ENCODE results near the gene HOXA10.

Gene HOXA10

DNA sequence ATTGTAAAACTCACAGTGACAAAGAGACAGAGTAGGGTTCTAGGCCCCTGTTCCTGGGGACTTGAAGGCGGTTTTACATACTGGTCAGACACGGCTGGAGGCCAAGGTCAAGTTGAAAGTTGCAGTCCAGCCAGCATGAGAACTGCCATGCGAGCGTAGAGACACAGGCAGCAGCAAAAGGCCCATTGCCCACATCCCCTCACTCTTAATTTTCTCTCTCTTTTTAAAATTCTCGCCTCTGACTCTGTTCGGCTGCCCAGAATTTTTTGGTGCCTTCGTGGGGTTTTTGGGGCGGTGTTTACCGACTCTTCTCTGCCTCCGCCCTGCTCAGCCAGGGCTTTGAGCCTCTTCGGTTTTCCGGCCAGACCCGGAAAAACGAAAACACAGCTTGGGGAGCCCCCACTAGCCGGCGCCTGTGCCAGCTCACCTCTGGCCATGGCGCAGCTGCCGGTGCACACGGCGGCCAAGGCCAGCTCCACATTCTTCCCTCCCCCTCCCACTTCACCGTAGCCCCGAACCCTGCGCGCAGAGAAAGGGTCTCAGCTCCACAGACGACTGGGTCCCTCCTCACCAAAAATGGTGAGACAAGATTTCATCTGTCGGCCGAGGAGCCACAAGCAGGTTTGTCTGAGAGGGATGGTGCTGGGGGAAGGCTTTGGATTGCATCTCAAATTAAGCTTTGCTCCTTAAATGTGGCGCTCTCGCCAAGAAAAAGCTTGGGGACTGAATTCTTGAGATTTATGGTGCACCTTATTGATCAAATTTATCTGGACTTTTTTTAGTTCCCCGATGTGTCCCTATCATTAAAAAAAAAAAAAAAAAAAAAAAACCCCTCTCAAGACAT is 28.1 kb upstream of the HOXA10 start:
- Histone ChIP-seq H3K4me3 (replicated peaks; ENCODE audit: low read depth, low read length) (no peak overlapping the region), H3K36me3 (ENCODE audit: control insufficient read depth, insufficient read depth, low read length) (no peaks in the 10 kb centered on the region), H3K27me3 (replicated peaks; ENCODE audit: control insufficient read depth, insufficient read depth, low read length) (peaks cover 11% of the 10 kb centered on the region)
- TF ChIP-seq, protein P1, sequence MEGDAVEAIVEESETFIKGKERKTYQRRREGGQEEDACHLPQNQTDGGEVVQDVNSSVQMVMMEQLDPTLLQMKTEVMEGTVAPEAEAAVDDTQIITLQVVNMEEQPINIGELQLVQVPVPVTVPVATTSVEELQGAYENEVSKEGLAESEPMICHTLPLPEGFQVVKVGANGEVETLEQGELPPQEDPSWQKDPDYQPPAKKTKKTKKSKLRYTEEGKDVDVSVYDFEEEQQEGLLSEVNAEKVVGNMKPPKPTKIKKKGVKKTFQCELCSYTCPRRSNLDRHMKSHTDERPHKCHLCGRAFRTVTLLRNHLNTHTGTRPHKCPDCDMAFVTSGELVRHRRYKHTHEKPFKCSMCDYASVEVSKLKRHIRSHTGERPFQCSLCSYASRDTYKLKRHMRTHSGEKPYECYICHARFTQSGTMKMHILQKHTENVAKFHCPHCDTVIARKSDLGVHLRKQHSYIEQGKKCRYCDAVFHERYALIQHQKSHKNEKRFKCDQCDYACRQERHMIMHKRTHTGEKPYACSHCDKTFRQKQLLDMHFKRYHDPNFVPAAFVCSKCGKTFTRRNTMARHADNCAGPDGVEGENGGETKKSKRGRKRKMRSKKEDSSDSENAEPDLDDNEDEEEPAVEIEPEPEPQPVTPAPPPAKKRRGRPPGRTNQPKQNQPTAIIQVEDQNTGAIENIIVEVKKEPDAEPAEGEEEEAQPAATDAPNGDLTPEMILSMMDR (IDR thresholded peaks at IDR 0.05; ENCODE audit: insufficient read depth, low read length, poor library complexity, severe bottlenecking) = no peak
- no peak for DNase-seq (ENCODE audit: extremely low read depth, insufficient read length)

- peaks cover 11% of the 10 kb centered on the region for H3K27me3 ChIP-seq (replicated peaks; ENCODE audit: control insufficient read depth, insufficient read depth, low read length)
- no peak for DNase-seq (ENCODE audit: extremely low read depth, insufficient read length)
- H3K36me3 ChIP-seq (ENCODE audit: control insufficient read depth, insufficient read depth, low read length) = no peaks in the 10 kb centered on the region
- TF ChIP-seq, protein P1 (IDR thresholded peaks at IDR 0.05; ENCODE audit: insufficient read depth, low read length, poor library complexity, severe bottlenecking) = no peak
- H3K4me3 ChIP-seq (replicated peaks; ENCODE audit: low read depth, low read length) = no peak overlapping the region
These were observed 27.5 kb upstream of the HOXA10 start for GRCh38 chr7:27201580-27202017.

DNA sequence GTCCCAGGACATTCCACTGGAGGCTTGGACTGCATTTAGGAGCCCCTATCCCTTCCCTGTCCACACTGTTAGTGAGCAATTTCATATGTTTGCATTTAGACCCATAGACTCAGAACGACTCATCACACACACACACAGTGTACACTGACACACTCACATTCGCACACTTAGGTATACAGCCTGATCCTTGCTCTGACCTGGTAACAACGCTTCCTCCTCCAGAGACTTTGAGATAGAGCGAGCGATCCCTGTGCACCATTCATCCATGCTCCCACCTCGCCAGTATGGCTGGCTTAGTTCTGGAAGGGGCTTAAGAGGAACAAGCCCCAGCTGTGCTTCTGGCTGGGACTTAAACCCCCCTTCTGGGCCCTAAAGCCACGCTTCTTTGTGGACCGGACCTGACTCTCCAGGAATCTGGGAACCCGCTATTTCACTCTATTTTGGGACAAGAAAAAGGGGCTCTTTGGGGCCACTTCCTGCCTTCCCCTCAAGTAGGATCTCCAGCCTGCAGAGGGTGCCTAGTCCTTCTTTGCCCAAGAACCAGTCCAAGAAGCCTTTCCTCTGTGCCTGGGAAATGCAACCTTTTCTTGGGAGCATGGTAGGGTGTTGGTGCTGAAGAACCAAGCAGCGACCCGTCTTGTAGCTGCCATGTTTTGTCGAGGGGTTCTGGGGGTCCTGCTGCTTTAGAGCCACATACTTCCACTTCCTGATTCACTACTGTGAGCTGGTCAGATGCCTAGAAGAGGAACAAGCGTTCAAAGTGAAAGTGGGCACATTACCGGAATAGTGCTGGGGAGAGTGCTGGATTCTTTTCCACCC is 26.9 kb upstream of the HOXA10 start:
- peaks cover 11% of the 10 kb centered on the region for H3K27me3 ChIP-seq (replicated peaks; ENCODE audit: control insufficient read depth, insufficient read depth, low read length)
- DNase-seq (ENCODE audit: extremely low read depth, insufficient read length) = no peak
- TF ChIP-seq, protein P1 (IDR thresholded peaks at IDR 0.05; ENCODE audit: insufficient read depth, low read length, poor library complexity, severe bottlenecking) = no peak
- no peaks in the 10 kb centered on the region for H3K36me3 ChIP-seq (ENCODE audit: control insufficient read depth, insufficient read depth, low read length)
- no peak overlapping the region for H3K4me3 ChIP-seq (replicated peaks; ENCODE audit: low read depth, low read length)

GRCh38 chr7:27199849-27200760 is 26.0 kb upstream of the HOXA10 start, which contains the start of gene HOXA13:
TSS of gene HOXA13 (minus strand) at chr7:27200091. CDS start at chr7:27200077, 14 bp downstream.
- H3K27me3 ChIP-seq (replicated peaks; ENCODE audit: control insufficient read depth, insufficient read depth, low read length) = peaks cover 11% of the 10 kb centered on the region
- no peak for DNase-seq (ENCODE audit: extremely low read depth, insufficient read length)
- TF ChIP-seq, protein P1 (IDR thresholded peaks at IDR 0.05; ENCODE audit: insufficient read depth, low read length, poor library complexity, severe bottlenecking) = no peak
- peak within 1 kb of the TSS; percentile 34 for H3K4me3 ChIP-seq (replicated peaks; ENCODE audit: low read depth, low read length)
- H3K36me3 ChIP-seq (ENCODE audit: control insufficient read depth, insufficient read depth, low read length) = no peaks in the 10 kb centered on the region

Data from GM06990 (cell line).